ENCODE results near the gene ACE.

- TF ChIP-seq POLR2A (IDR thresholded peaks at IDR 0.05; ENCODE audit: low read depth, low read length) (no peak), POLR2AphosphoS5 (IDR thresholded peaks at IDR 0.05; ENCODE audit: low read depth, low read length) (no peak), TAF1 (IDR thresholded peaks at IDR 0.05; ENCODE audit: borderline replicate concordance, low read depth, low read length) (no peak)
Measured at GRCh38 chr17:63483038-63483437, 6.2 kb downstream of the ACE start.
